HG03060 (cell line): ENCODE results near the gene AGPAT2.

Experiments used
- ATAC-seq: cut with Tn5 transposase; IDR thresholded peaks from one replicate; pipeline ENCODE4 v1.9.1; 2021; ENCODE audit warnings: low read depth, moderate number of reproducible peaks; ENCODE audit not compliant: unreplicated experiment

Gene AGPAT2

GRCh38 chr9:136703276-136703860 lies 16.1 kb upstream of the AGPAT2 start:
- no peak for ATAC-seq

GRCh38 chr9:136701668-136702053 lies 14.4 kb upstream of the AGPAT2 start:
- ATAC-seq = no peak

- no peak for ATAC-seq
These were observed 13.9 kb upstream of the AGPAT2 start for GRCh38 chr9:136700959-136701667.

- ATAC-seq = no peak
These were observed 13.0 kb upstream of the AGPAT2 start for GRCh38 chr9:136700304-136700703.

- ATAC-seq = no peak
These were observed 11.5 kb upstream of the AGPAT2 start for GRCh38 chr9:136698635-136699246.

- no peak for ATAC-seq
These were observed 10.7 kb upstream of the AGPAT2 start for GRCh38 chr9:136697821-136698526.

- ATAC-seq = no peak
These were observed 10.0 kb upstream of the AGPAT2 start for GRCh38 chr9:136697146-136697820.

- no peak for ATAC-seq
These were observed 9.2 kb upstream of the AGPAT2 start for GRCh38 chr9:136696502-136696901.

- ATAC-seq = no peak
These were observed 8.7 kb upstream of the AGPAT2 start for GRCh38 chr9:136695955-136696354.

- ATAC-seq = no peak
These were observed 8.2 kb upstream of the AGPAT2 start for GRCh38 chr9:136695435-136695895.

GRCh38 chr9:136694872-136695247 lies 7.6 kb upstream of the AGPAT2 start:
- no peak for ATAC-seq

- no peak for ATAC-seq
These were observed 7.1 kb upstream of the AGPAT2 start for GRCh38 chr9:136694163-136694871.

- ATAC-seq = no peak
These were observed 6.4 kb upstream of the AGPAT2 start for GRCh38 chr9:136693490-136694162.

- ATAC-seq = no peak
These were observed 5.9 kb upstream of the AGPAT2 start for GRCh38 chr9:136693135-136693489.

GRCh38 chr9:136692185-136693134 lies 5.2 kb upstream of the AGPAT2 start:
- ATAC-seq = no peak

GRCh38 chr9:136691316-136692184 lies 4.3 kb upstream of the AGPAT2 start:
- no peak for ATAC-seq

GRCh38 chr9:136690806-136691261 lies 3.6 kb upstream of the AGPAT2 start:
- ATAC-seq = no peak
